Transverse colon (tissue), 4 donors: Measurements from ENCODE around the gene GSTK1. TPM values are rescaled to one million over a fixed set of nuclear protein-coding genes. Genes with fewer than 3 reads are reported as not detected.

Experiments used
- DNase-seq: peaks from one replicate; pipeline ENCODE4 v3.0.0-alpha.2; 2019
- H3K27ac ChIP-seq, 4 donors: fragments of 200-600 bp; sonication (generic); 2 replicates each; pipeline ENCODE4 v1.5.1; 2016 to 2018; ENCODE audit warnings: inconsistent platforms in 4 of 4
- H3K27me3 ChIP-seq: fragments of 200-600 bp; sonication (generic); 2 replicates; pipeline ENCODE4 v1.5.1; 2017; ENCODE audit warnings: inconsistent platforms
- H3K36me3 ChIP-seq, 4 donors: fragments of 200-600 bp; sonication (generic); 2 replicates each; pipeline ENCODE4 v1.5.1; 2017 to 2019; ENCODE audit warnings: inconsistent platforms in 4 of 4
- H3K4me1 ChIP-seq, 4 donors: fragments of 200-600 bp; sonication (generic); 2 replicates each; pipeline ENCODE4 v1.5.1; 2017 to 2020; ENCODE audit warnings: inconsistent platforms in 4 of 4
- H3K4me3 ChIP-seq, 4 donors: fragments of 200-600 bp; sonication (generic); 1 replicate in 1 of 4; 2 replicates in 3 of 4; pipeline versions ENCODE4 v1.5.1 to v1.6.1; 2017 to 2019; ENCODE audit warnings: inconsistent platforms in 4 of 4
- H3K9me3 ChIP-seq, 2 donors: fragments of 200-600 bp; sonication (generic); 2 replicates each; pipeline ENCODE4 v1.5.1; 2017 to 2019; ENCODE audit warnings: inconsistent platforms in 2 of 2
- EP300 ChIP-seq: sonication (generic); formaldehyde crosslinking; IDR thresholded peaks from one replicate; pipeline ENCODE4 v1.6.1; 2017; ENCODE audit warnings: antibody characterized with exemption, low read depth
- POLR2A ChIP-seq: fragments of 450-650 bp; IDR thresholded peaks from one replicate; pipeline ENCODE4 v1.6.1; 2016; ENCODE audit warnings: antibody characterized with exemption, mild to moderate bottlenecking, moderate library complexity
- POLR2AphosphoS5 ChIP-seq, 3 donors: sonication (generic); formaldehyde crosslinking; IDR thresholded peaks; one replicate each; pipeline ENCODE4 v1.6.1; 2016; ENCODE audit warnings: antibody characterized with exemption in 3 of 3
- WGBS, 2 donors: methylation state at CpG; one replicate each; pipeline ENCODE4 v1.1.5; 2018; ENCODE audit warnings: low coverage in 1 of 2; 5-methylcytosine and 5-hydroxymethylcytosine counted together
- in situ Hi-C, 4 donors: fragments of 200-750 bp; cut with MboI; loops; one replicate each; pipeline versions ENCODE4 v1.15.0 to v1.15.1; 2017; ENCODE audit warnings: low sequenced_read_pairs in 3 of 4, low pct_ligation_motif_present in 1 of 4, low pct_unique_long_range_greater_than_20kb in 1 of 4
- intact Hi-C: fragments of 100-400 bp; cut with DNase I; formaldehyde crosslinking; loops from one replicate; pipeline ENCODE4 v1.15.1; 2023; ENCODE audit warnings: low total_unique reads
- total RNA-seq, 4 donors: library from RNA; depleted of rRNA; stranded (reverse); fragments of >200 nt; gene quantifications; one replicate each; pipeline ENCODE4 v1.1.0, GENCODE V29; 2016
- TF ChIP-seq, protein P1 (sequence below), 5 experiments: fragments of 200-600 bp in 3 of 5; fragments of 450-650 bp in 2 of 5; sonication (generic) in 3 of 5; IDR thresholded peaks; 1 replicate in 2 of 5; 2 replicates in 3 of 5; pipeline ENCODE4 v1.5.1; 2016 to 2017; ENCODE audit warnings: antibody characterized with exemption in 5 of 5, inconsistent platforms in 3 of 5, mild to moderate bottlenecking in 2 of 5, moderate library complexity in 1 of 5

The GSTK1 gene
- total RNA-seq, 4 donors from 2014 or later, result 333 to 472 (median 376) TPM

DNA sequence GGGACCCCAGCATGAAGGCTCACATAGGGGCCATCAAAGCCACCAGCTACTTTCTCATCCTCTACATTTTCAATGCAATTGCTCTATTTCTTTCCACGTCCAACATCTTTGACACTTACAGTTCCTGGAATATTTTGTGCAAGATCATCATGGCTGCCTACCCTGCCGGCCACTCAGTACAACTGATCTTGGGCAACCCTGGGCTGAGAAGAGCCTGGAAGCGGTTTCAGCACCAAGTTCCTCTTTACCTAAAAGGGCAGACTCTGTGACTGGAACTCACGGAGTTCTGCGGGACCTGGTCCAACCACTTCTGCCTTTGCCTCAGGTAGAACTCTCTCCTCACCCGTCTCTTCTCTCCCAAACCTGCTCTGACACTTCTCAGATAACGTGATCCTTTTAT lies 40.5 kb upstream of the GSTK1 start:
- H3K9me3 ChIP-seq, result no peaks in the 10 kb centered on the region
- DNase-seq, result no peak
- H3K27me3 ChIP-seq, result peaks cover 6% of the 10 kb centered on the region
- H3K4me1 ChIP-seq, result no peaks in the 10 kb centered on the region
- H3K4me3 ChIP-seq, result no peak overlapping the region
- no peak overlapping the region for H3K27ac ChIP-seq
- TF ChIP-seq POLR2AphosphoS5 (IDR thresholded peaks at IDR 0.05) (no peak), POLR2A (no peak), EP300 (no peak)
- TF ChIP-seq, protein P1, sequence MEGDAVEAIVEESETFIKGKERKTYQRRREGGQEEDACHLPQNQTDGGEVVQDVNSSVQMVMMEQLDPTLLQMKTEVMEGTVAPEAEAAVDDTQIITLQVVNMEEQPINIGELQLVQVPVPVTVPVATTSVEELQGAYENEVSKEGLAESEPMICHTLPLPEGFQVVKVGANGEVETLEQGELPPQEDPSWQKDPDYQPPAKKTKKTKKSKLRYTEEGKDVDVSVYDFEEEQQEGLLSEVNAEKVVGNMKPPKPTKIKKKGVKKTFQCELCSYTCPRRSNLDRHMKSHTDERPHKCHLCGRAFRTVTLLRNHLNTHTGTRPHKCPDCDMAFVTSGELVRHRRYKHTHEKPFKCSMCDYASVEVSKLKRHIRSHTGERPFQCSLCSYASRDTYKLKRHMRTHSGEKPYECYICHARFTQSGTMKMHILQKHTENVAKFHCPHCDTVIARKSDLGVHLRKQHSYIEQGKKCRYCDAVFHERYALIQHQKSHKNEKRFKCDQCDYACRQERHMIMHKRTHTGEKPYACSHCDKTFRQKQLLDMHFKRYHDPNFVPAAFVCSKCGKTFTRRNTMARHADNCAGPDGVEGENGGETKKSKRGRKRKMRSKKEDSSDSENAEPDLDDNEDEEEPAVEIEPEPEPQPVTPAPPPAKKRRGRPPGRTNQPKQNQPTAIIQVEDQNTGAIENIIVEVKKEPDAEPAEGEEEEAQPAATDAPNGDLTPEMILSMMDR (IDR thresholded peaks at IDR 0.05), result no peak
- intact Hi-C loops, result no loop called here
- 69 to 100% methylated on average over 1 to 7 of the region's 7 CpGs for WGBS, 2 donors
- H3K36me3 ChIP-seq, result no peaks in the 10 kb centered on the region
- in situ Hi-C loops, result loop anchor here (25.0 kb wide), 3 partner anchors 335 to 585 kb away; partner anchors contain the start of genes EPHB6 (in 3 of the 4) and TRPV6 (in 1 of the 4)

DNA sequence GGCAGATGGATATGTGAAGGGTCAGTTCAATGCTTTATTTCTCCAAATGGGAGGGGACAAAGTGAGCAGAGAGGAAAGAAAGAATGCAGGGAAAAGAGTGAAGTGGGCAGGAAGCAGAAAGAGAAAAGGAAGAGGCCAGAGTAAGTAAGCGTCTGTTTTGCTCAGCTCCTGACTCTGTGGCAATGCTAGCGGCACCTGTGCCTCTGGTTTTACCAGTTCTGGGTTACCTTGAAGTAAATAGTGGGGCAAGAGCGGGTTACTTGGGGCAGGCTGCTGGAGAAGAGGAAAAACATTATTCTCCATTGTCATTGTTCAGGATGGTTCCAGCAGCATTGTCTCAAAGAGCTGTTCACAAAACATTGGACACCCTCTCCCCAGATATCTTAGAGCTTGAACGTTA lies 39.5 kb upstream of the GSTK1 start:
- TF ChIP-seq POLR2AphosphoS5 (IDR thresholded peaks at IDR 0.05), result no peak
- TF ChIP-seq, protein P1 (IDR thresholded peaks at IDR 0.05), result no peak
- no peak for TF ChIP-seq POLR2A
- no peak for TF ChIP-seq EP300
- Histone ChIP-seq H3K9me3 (no peaks in the 10 kb centered on the region), H3K4me3 (no peak overlapping the region), H3K4me1 (no peaks in the 10 kb centered on the region), H3K27me3 (peaks cover 6% of the 10 kb centered on the region), H3K27ac (no peak overlapping the region), H3K36me3 (no peaks in the 10 kb centered on the region)
- in situ Hi-C loops, result loop anchor here (25.0 kb wide), 3 partner anchors 336 to 586 kb away; partner anchors contain the start of genes EPHB6 (in 3 of the 4) and TRPV6 (in 1 of the 4)
- DNase-seq, result no peak
- intact Hi-C loops, result no loop called here
- WGBS, 2 donors, result 61 to 81% methylated on average over 2 to 4 of the region's 4 CpGs

DNA sequence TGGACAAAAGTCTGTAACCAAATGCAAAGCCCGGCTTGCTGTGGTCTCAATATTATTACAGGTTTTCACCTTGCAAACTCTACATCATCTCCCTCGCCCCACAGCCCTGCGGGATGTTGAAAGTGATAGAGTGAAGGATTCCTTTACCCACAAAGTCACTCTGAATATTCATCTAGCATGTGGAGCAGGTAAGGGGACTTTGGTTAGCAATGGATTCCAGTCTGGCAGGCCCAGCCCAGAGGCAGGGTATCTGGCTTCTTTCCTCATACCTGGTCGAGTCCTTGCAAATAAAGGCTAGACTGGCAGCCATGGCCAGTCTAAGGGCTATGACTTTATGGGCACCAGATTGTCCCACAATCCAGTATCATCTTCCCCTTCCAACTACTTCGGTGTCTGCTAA lies 38.2 kb upstream of the GSTK1 start:
- in situ Hi-C loops, result no loop called here
- Histone ChIP-seq H3K36me3 (no peaks in the 10 kb centered on the region), H3K4me1 (no peaks in the 10 kb centered on the region), H3K9me3 (no peaks in the 10 kb centered on the region), H3K27me3 (peaks cover 6% of the 10 kb centered on the region), H3K27ac (no peak overlapping the region), H3K4me3 (no peak overlapping the region)
- no peak for DNase-seq
- no peak for TF ChIP-seq POLR2AphosphoS5 (IDR thresholded peaks at IDR 0.05)
- no peak for TF ChIP-seq EP300
- TF ChIP-seq, protein P1 (IDR thresholded peaks at IDR 0.05), result no peak
- TF ChIP-seq POLR2A, result no peak
- intact Hi-C loops, result no loop called here
- WGBS, 2 donors, result 64 to 82% methylated on average over 3 to 5 of the region's 5 CpGs

DNA sequence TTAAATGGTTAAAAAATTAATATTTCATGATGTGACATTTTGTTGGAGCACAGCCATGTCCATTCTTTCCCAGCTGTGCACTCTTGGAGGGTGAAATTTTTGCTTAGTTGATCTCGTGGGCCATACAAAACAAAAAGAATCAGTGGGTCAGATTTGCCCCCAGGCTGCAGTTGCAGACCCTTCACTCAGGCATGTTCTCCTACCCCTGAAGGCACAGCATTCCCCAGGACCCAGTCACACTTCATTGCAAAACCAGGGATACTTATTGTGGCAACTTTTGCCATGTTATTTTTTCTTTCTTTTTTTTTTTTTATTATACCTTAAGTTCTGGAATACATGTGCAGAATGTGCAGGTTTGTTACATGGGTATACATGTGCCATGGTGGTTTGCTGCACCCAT lies 35.4 kb upstream of the GSTK1 start:
- Histone ChIP-seq H3K27ac (no peak overlapping the region), H3K36me3 (no peaks in the 10 kb centered on the region), H3K4me1 (no peaks in the 10 kb centered on the region), H3K4me3 (no peak overlapping the region), H3K27me3 (no peaks in the 10 kb centered on the region), H3K9me3 (no peaks in the 10 kb centered on the region)
- DNase-seq, result no peak
- no peak for TF ChIP-seq POLR2AphosphoS5 (IDR thresholded peaks at IDR 0.05)
- TF ChIP-seq, protein P1 (IDR thresholded peaks at IDR 0.05), result no peak
- no peak for TF ChIP-seq POLR2A
- no peak for TF ChIP-seq EP300
- in situ Hi-C loops, result no loop called here
- WGBS, 2 donors, result 51 to 56% methylated on average over 1 of the region's 1 CpG
- intact Hi-C loops, result no loop called here
